VCaP (cell line): ENCODE measurements around the gene BAG5.
A peak's percentile ranks its signal among the peaks of the same experiment; 100 is the strongest.

ENCODE experiments used
- H3K27ac ChIP-seq: fragments of 450-650 bp; 2 replicates; pipeline ENCODE4 v1.5.1; 2017
- CTCF ChIP-seq: fragments of 450-650 bp; conservative IDR thresholded peaks from 2 replicates; pipeline ENCODE4 v1.5.1; 2017; ENCODE audit warnings: mild to moderate bottlenecking, moderate library complexity

Gene BAG5

GRCh38 chr14:103517174-103517566 lies 45.3 kb downstream of the BAG5 start:
- no peak for TF ChIP-seq CTCF
- peak overlapping the region; percentile 98; the same call in 1 of the 2 replicates for H3K27ac ChIP-seq

DNA sequence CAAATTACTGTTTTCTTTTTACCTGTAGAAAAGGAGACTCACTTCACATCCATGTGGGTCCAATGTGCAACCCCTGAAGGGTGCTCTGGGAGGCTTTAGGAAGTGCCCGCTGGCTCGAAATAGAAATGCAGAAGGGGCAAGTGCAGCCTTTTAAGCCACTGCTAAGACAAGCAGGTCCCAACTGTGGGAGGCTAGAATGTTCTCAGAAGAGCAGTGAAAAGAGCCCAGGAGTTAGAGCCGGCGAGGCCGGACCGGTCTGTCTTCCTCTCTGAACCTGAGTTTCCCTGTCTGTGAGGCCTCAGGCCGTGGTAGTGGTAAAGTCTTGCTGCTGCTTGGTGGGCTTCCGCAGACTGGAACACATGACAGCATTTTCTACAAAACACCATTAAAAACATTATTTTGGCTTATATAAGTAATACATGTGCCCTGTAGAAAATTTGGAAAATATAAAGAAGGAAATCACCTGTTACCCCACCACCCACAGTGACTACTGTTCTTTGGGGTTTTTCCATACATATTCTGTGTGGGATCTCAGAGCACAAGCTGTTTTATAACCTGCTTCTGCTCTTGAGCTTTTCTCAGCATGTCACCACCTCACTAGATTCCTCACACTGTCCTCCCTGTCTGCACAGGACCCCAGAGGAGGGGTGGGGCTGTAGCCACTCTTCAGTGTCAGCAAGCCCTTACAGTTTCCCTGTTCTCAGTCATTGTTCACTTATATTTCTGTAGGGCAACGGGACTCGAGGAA lies 45.9 kb downstream of the BAG5 start:
- no peak for TF ChIP-seq CTCF
- H3K27ac ChIP-seq, result peak overlapping the region; percentile 98; the same call in 1 of the 2 replicates

DNA sequence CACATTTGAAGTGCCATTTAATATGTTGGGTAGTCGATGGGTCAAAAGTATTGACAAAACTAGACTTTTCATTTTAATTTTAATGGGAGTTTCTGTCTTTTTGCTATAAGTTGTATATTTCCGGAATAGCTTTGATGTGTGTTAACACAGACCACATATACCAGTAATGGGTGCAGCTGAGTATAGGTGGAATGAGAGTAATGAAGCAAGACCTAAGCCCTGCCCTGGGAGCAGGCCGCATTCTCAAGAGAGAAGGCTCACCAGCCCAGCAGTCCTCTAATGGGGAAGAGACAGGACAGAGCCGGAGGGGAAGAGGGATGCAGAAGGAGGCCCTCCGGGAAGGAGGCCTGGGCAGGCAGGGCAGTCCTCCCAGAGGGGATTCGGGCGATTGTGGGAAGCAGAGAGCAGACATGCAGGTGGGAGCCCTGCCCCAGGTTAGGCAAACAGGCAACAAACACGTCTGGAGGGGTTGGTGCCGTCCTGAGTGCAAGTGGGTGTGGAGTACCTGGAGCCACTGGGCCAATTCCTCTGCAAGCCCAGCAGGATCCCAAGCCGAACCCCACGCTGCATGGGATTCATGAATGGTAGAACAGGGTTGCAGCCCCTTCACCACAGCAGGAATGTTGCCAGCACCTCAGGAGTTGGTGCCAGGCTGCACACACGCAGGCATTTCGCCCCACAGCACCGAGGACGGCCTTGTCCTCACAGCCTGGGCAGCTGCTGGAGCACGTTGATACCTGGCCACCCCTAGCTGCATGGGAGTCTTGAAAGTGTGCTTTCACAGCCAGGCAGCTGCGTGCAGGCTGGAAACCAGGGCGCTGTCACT lies 47.6 kb downstream of the BAG5 start:
- H3K27ac ChIP-seq, result 0 out of 2 replicates have a peak overlapping the region, but pooled peaks have one; percentile 98
- no peak for TF ChIP-seq CTCF

DNA sequence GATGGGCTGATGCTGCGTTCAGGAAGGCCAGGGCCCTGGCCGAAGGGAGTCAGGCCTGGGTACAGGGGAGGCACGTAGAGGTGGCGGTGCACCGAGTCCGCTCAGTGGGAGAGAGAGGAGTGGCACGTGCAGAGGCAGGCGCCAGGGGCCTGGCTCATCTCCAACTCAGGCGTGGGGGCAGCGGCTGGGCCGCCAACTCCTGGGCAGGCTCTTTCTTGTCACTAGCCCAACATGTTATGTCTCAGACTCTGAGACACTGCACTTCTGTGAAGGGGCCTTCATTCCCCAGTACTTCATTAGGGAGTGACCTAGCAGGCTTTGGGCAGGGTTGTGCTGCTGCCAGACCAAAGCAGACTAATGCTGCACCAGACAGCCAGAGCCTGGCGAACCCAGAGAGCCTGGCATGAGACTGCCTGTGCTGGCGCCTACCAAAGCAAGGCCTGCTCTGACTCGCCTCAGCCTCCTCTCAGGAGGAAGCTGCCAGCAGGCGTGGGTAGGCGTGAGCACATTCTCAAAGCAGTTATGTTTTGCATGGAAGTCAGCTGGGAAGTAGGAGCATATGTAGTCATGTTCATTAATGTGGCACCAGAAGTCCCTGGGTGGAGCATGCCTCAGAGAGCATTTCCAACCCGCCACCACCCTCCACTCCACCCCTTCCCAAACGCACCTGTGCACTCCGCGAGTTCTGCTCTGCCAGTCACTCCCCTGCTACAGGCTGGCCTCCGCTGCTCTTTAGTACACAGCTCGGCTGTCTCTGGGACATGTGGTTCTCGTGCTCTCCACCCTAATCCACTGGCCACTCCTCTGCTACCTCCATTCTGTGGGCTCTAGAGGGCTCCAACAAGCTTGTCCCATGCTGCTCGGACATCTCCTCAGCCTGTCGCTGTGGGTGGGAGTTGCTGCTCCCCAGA lies 49.5 kb downstream of the BAG5 start:
- TF ChIP-seq CTCF, result no peak
- H3K27ac ChIP-seq, result peak overlapping the region; percentile 59

- peak overlapping the region; percentile 59 for H3K27ac ChIP-seq
Measured at GRCh38 chr14:103512180-103512579, 50.3 kb downstream of the BAG5 start.

- TF ChIP-seq CTCF, result peak; percentile 27
- no peak overlapping the region for H3K27ac ChIP-seq
Measured at GRCh38 chr14:103510724-103511693, 51.4 kb downstream of the BAG5 start.
